H9 (cell line): ENCODE results near the gene ACACA. TPM values are rescaled to one million over a fixed set of nuclear protein-coding genes. Genes with fewer than 3 reads are reported as not detected.

Experiments
- DNase-seq: peaks from one replicate; pipeline ENCODE4 v3.0.0-alpha.2; 2017
- H2AFZ ChIP-seq: one replicate; pipeline ENCODE4 v1.6.1; 2013; ENCODE audit warnings: mild to moderate bottlenecking, low read length, control low read depth, moderate library complexity
- H2AK5ac ChIP-seq: 2 replicates; pipeline ENCODE4 v1.6.1; 2013; ENCODE audit warnings: low read length, control low read depth, mixed read lengths; ENCODE audit not compliant: insufficient read length
- H2BK120ac ChIP-seq: one replicate; pipeline ENCODE4 v1.6.1; 2013; ENCODE audit warnings: low read depth, mild to moderate bottlenecking, low read length, control low read depth, inconsistent platforms; ENCODE audit not compliant: poor library complexity, severe bottlenecking
- H2BK12ac ChIP-seq: 2 replicates; pipeline ENCODE4 v1.6.1; 2013; ENCODE audit warnings: low read length, control low read depth, mixed read lengths, low read depth; ENCODE audit not compliant: insufficient read length
- H2BK15ac ChIP-seq: 2 replicates; pipeline ENCODE4 v1.6.1; 2013; ENCODE audit warnings: low read depth, low read length, control low read depth
- H2BK20ac ChIP-seq: one replicate; pipeline ENCODE4 v1.6.1; 2013; ENCODE audit warnings: low read depth, mild to moderate bottlenecking, low read length, control low read depth, inconsistent platforms; ENCODE audit not compliant: poor library complexity, severe bottlenecking
- H2BK5ac ChIP-seq: 2 replicates; pipeline ENCODE4 v1.6.1; 2013; ENCODE audit warnings: low read length, control low read depth, mixed read lengths; ENCODE audit not compliant: insufficient read length
- H3K14ac ChIP-seq: 2 replicates; pipeline ENCODE4 v1.6.1; 2013; ENCODE audit warnings: low read length, control low read depth; ENCODE audit not compliant: insufficient read depth
- H3K18ac ChIP-seq: 2 replicates; pipeline ENCODE4 v1.6.1; 2013; ENCODE audit warnings: low read depth, mild to moderate bottlenecking, mixed read lengths, low read length, control low read depth; ENCODE audit not compliant: insufficient read length
- H3K23ac ChIP-seq: 2 replicates; pipeline ENCODE4 v1.6.1; 2013; ENCODE audit warnings: low read length, control low read depth, mixed read lengths, low read depth; ENCODE audit not compliant: insufficient read length
- H3K23me2 ChIP-seq: 2 replicates; pipeline ENCODE4 v1.6.1; 2013; ENCODE audit warnings: low read depth, mild to moderate bottlenecking, mixed read lengths, low read length, control low read depth; ENCODE audit not compliant: insufficient read length, poor library complexity, severe bottlenecking
- H3K27ac ChIP-seq: 2 replicates; pipeline ENCODE4 v1.5.1; 2013; ENCODE audit warnings: low read length, control low read depth, mixed read lengths, low read depth; ENCODE audit not compliant: insufficient read length
- H3K27me3 ChIP-seq: 2 replicates; pipeline ENCODE4 v1.6.1; 2013; ENCODE audit warnings: low read length, control low read depth, inconsistent platforms; ENCODE audit not compliant: insufficient read depth
- H3K4ac ChIP-seq: 2 replicates; pipeline ENCODE4 v1.6.1; 2013; ENCODE audit warnings: low read depth, mild to moderate bottlenecking, control low read depth, inconsistent platforms, low read length, moderate library complexity
- H3K4me1 ChIP-seq: 2 replicates; pipeline ENCODE4 v1.6.1; 2013; ENCODE audit warnings: low read length, control low read depth, inconsistent platforms; ENCODE audit not compliant: insufficient read depth
- H3K4me2 ChIP-seq: 2 replicates; pipeline ENCODE4 v1.6.1; 2013; ENCODE audit warnings: low read length, control low read depth, mixed read lengths; ENCODE audit not compliant: insufficient read length, insufficient read depth
- H3K56ac ChIP-seq: 2 replicates; pipeline ENCODE4 v1.6.1; 2013; ENCODE audit warnings: low read depth, mild to moderate bottlenecking, mixed read lengths, low read length, control low read depth; ENCODE audit not compliant: insufficient read length
- H3K79me1 ChIP-seq: 2 replicates; pipeline ENCODE4 v1.6.1; 2013; ENCODE audit warnings: low read depth, mild to moderate bottlenecking, moderate library complexity, low read length, control low read depth, inconsistent platforms; ENCODE audit not compliant: insufficient read depth, poor library complexity, severe bottlenecking
- H3K79me2 ChIP-seq: 2 replicates; pipeline ENCODE4 v1.6.1; 2013; ENCODE audit warnings: low read length, control low read depth, inconsistent platforms; ENCODE audit not compliant: insufficient read depth
- H3K9ac ChIP-seq: 2 replicates; pipeline ENCODE4 v1.6.1; 2013; ENCODE audit warnings: low read length, control low read depth, mixed read lengths; ENCODE audit not compliant: insufficient read length; ENCODE audit errors: extremely low read depth
- H3K9me3 ChIP-seq: one replicate; pipeline ENCODE4 v1.6.1; 2013; ENCODE audit warnings: low read depth, low read length, inconsistent platforms; ENCODE audit not compliant: control insufficient read depth
- H3T11ph ChIP-seq: one replicate; pipeline ENCODE4 v1.6.1; 2013; ENCODE audit warnings: mild to moderate bottlenecking, low read length, control low read depth, inconsistent platforms
- H4K20me1 ChIP-seq: one replicate; pipeline ENCODE4 v1.6.1; 2013; ENCODE audit not compliant: control insufficient read depth, insufficient read length, insufficient read depth
- H4K5ac ChIP-seq: 2 replicates; pipeline ENCODE4 v1.6.1; 2013; ENCODE audit warnings: low read depth, mild to moderate bottlenecking, mixed read lengths, low read length, control low read depth; ENCODE audit not compliant: insufficient read length
- H4K8ac ChIP-seq: replicated peaks from 2 replicates; pipeline ENCODE4 v1.6.1; 2013; ENCODE audit warnings: low read length, control low read depth, mixed read lengths, low read depth; ENCODE audit not compliant: insufficient read length
- H4K91ac ChIP-seq: 2 replicates; pipeline ENCODE4 v1.6.1; 2013; ENCODE audit warnings: low read depth, mild to moderate bottlenecking, moderate library complexity, mixed read lengths, low read length, control low read depth; ENCODE audit not compliant: insufficient read length
- H3K27ac Mint-ChIP-seq, 3 experiments: 2 replicates in 2 of 3; 3 replicates in 1 of 3; pipeline ENCODE4 v1.8.0; 2020 to 2021; ENCODE audit warnings: mixed read lengths in 3 of 3, mild to moderate bottlenecking in 1 of 3, moderate library complexity in 1 of 3
- H3K27me3 Mint-ChIP-seq: 2 replicates; pipeline ENCODE4 v1.8.0; 2021; ENCODE audit warnings: low read depth, mild to moderate bottlenecking, moderate library complexity, mixed read lengths
- H3K36me3 Mint-ChIP-seq, 3 experiments: 2 replicates in 2 of 3; 3 replicates in 1 of 3; pipeline ENCODE4 v1.8.0; 2020 to 2021; ENCODE audit warnings: low read depth in 3 of 3, mixed read lengths in 3 of 3; ENCODE audit not compliant: insufficient read depth in 1 of 3
- H3K4me1 Mint-ChIP-seq, 2 experiments: 2 replicates each; pipeline ENCODE4 v1.8.0; 2020; ENCODE audit warnings: mixed read lengths in 2 of 2
- H3K4me3 Mint-ChIP-seq, 2 experiments: 2 replicates in 1 of 2; 3 replicates in 1 of 2; pipeline ENCODE4 v1.8.0; 2020 to 2021; ENCODE audit warnings: mild to moderate bottlenecking in 2 of 2, mixed read lengths in 2 of 2, moderate library complexity in 1 of 2
- H3K9me3 Mint-ChIP-seq, 2 experiments: 2 replicates in 1 of 2; 3 replicates in 1 of 2; pipeline ENCODE4 v1.8.0; 2020; ENCODE audit warnings: mild to moderate bottlenecking in 2 of 2, mixed read lengths in 2 of 2, moderate library complexity in 1 of 2
- WGBS: extraction: QIAGEN DNeasy Blood & Tissue Kit; methylation state at CpG from one replicate; pipeline ENCODE4 v1.1.7; 2013; ENCODE audit warnings: missing lambda C conversion rate, low lambda C conversion rate, mixed read lengths; ENCODE audit not compliant: insufficient read length; ENCODE audit errors: extremely low coverage; 5-methylcytosine and 5-hydroxymethylcytosine counted together
- total RNA-seq: library from RNA; stranded (reverse); gene quantifications from 2 replicates; pipeline ENCODE4 v1.2.1, GENCODE V29; 2021
- TF ChIP-seq, protein P1 (sequence below): fragments of 200-600 bp; sonication (generic); conservative IDR thresholded peaks from 3 replicates; pipeline ENCODE4 v1.8.0; 2021; ENCODE audit warnings: antibody characterized with exemption, mild to moderate bottlenecking

ACACA gene
- total RNA-seq, 1 experiment from 2014 or later: 135 TPM

DNA sequence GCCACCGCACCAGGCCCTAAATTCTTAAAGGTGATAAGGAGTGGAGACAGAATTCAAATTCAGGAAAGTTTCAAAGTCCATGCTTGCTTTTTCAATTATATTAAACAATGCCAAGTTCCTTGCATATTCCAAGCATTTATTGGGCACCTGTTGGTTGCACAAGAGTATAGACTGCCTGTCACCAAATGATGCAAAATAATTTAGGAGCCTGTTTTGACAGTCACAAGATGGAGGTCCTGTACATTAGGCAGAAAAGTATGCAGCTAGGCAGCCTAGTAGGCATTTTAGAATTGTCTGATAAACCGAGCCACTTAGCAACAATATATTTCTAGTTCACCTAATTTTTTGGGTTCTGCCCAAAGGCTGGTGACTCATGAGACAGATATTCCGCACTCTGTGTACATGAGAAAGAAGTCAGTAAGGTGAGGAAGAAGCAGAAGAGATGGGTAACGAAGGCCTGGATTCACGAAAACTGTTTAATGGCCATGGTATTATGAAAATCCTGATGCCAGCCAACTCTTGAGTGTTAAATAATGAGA is 7.3 kb downstream of the ACACA start:
- TF ChIP-seq, protein P1, sequence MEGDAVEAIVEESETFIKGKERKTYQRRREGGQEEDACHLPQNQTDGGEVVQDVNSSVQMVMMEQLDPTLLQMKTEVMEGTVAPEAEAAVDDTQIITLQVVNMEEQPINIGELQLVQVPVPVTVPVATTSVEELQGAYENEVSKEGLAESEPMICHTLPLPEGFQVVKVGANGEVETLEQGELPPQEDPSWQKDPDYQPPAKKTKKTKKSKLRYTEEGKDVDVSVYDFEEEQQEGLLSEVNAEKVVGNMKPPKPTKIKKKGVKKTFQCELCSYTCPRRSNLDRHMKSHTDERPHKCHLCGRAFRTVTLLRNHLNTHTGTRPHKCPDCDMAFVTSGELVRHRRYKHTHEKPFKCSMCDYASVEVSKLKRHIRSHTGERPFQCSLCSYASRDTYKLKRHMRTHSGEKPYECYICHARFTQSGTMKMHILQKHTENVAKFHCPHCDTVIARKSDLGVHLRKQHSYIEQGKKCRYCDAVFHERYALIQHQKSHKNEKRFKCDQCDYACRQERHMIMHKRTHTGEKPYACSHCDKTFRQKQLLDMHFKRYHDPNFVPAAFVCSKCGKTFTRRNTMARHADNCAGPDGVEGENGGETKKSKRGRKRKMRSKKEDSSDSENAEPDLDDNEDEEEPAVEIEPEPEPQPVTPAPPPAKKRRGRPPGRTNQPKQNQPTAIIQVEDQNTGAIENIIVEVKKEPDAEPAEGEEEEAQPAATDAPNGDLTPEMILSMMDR: no peak
- no peak overlapping the region for H3K14ac ChIP-seq
- H3K18ac ChIP-seq: no peak overlapping the region
- no peak overlapping the region for H3K56ac ChIP-seq
- H4K91ac ChIP-seq: no peak overlapping the region
- no peaks in the 10 kb centered on the region; the same call in 1 of the 2 replicates for H3K79me2 ChIP-seq
- H3K9me3 ChIP-seq: no peaks in the 10 kb centered on the region
- H3K27ac ChIP-seq: no peak overlapping the region
- no peak overlapping the region for H2BK15ac ChIP-seq
- no CpG with 5 or more reads among the region's 5 CpGs for WGBS
- no peak overlapping the region for H3K4me2 ChIP-seq
- H3K79me1 ChIP-seq: no peaks in the 10 kb centered on the region
- H3K4me1 ChIP-seq: no peaks in the 10 kb centered on the region
- no peaks in the 10 kb centered on the region for H3K23me2 ChIP-seq
- peaks cover 0 to 9% (median 3%) of the 10 kb centered on the region in 3 experiments; a peak in 3 of 7 replicates for H3K36me3 Mint-ChIP-seq
- no peak overlapping the region for H3K23ac ChIP-seq
- H4K20me1 ChIP-seq: no peaks in the 10 kb centered on the region
- no peak overlapping the region for H2AK5ac ChIP-seq
- no peak overlapping the region for H2AFZ ChIP-seq
- no peaks in the 10 kb centered on the region for H3K9me3 Mint-ChIP-seq
- no peak overlapping the region for H4K8ac ChIP-seq
- no peak overlapping the region for H2BK12ac ChIP-seq
- no peaks in the 10 kb centered on the region for H3K27me3 ChIP-seq
- peaks cover 0 to 4% of the 10 kb centered on the region in 2 experiments; a peak in 2 of 4 replicates for H3K4me1 Mint-ChIP-seq
- H3K4me3 Mint-ChIP-seq: no peak overlapping the region
- no peak overlapping the region for H2BK5ac ChIP-seq
- no peak for DNase-seq
- H3K27ac Mint-ChIP-seq: no peak overlapping the region
- no peaks in the 10 kb centered on the region for H3K27me3 Mint-ChIP-seq
- no peak overlapping the region for H4K5ac ChIP-seq
- H3K4ac ChIP-seq: no peak overlapping the region
- no peak overlapping the region for H2BK20ac ChIP-seq
- H3K9ac ChIP-seq: no peak overlapping the region
- no peak overlapping the region for H3T11ph ChIP-seq
- H2BK120ac ChIP-seq: no peak overlapping the region
